Glomerular visceral epithelial cell (primary cell): ENCODE results near the gene ADGRF1.
A peak's percentile ranks its signal among the peaks of the same experiment; 100 is the strongest.
"Not testable (repeated sequence)": the region's sequence is repeated elsewhere in the genome, so short reads cannot be mapped to it uniquely, and the experiment has no call there.

Experiments
- DNase-seq: peaks from one replicate; pipeline ENCODE4 v3.0.0-alpha.2; 2016; ENCODE audit errors: extremely low spot score

The ADGRF1 gene

GRCh38 chr6:47023573-47023972, 18.6 kb downstream of the ADGRF1 start:
- DNase-seq: no peak

- no peak for DNase-seq
Observed at GRCh38 chr6:47022191-47022590, 19.9 kb downstream of the ADGRF1 start.

- no peak for DNase-seq
Observed at GRCh38 chr6:47019941-47020340, 22.2 kb downstream of the ADGRF1 start.

GRCh38 chr6:47016909-47017308, 25.2 kb downstream of the ADGRF1 start:
- no peak for DNase-seq

GRCh38 chr6:47016261-47016660, 25.9 kb downstream of the ADGRF1 start:
- no peak for DNase-seq

GRCh38 chr6:47014401-47014800, 27.7 kb downstream of the ADGRF1 start:
- peak; percentile 14 for DNase-seq

- no peak for DNase-seq
Observed at GRCh38 chr6:47009583-47009982, 32.5 kb downstream of the ADGRF1 start.

- no peak for DNase-seq
Observed at GRCh38 chr6:47008397-47008763, 33.8 kb downstream of the ADGRF1 start.

GRCh38 chr6:47007657-47008396, 34.3 kb downstream of the ADGRF1 start:
- DNase-seq: no peak

- no peak for DNase-seq
Observed at GRCh38 chr6:47005486-47005885, 36.6 kb downstream of the ADGRF1 start.

- no peak for DNase-seq
Observed at GRCh38 chr6:47004463-47004862, 37.7 kb downstream of the ADGRF1 start.

- DNase-seq: no peak
Observed at GRCh38 chr6:47000842-47001241, 41.3 kb downstream of the ADGRF1 start.

GRCh38 chr6:46998436-46999017, 43.6 kb downstream of the ADGRF1 start:
- DNase-seq: peak; percentile 51

GRCh38 chr6:46997646-46998045, 44.5 kb downstream of the ADGRF1 start:
- DNase-seq: no peak

GRCh38 chr6:46996860-46997641, 45.1 kb downstream of the ADGRF1 start:
- peak; percentile 31 for DNase-seq

GRCh38 chr6:46994933-46995332, 47.2 kb downstream of the ADGRF1 start:
- DNase-seq: no peak

- peak; percentile 82 for DNase-seq
Observed at GRCh38 chr6:46993846-46994245, 48.3 kb downstream of the ADGRF1 start.

- not testable (repeated sequence) for DNase-seq
Observed at GRCh38 chr6:46992391-46992790, 49.7 kb downstream of the ADGRF1 start.

- DNase-seq: peak; percentile 69
Observed at GRCh38 chr6:46990818-46991510, 51.2 kb downstream of the ADGRF1 start.

- DNase-seq: no peak
Observed at GRCh38 chr6:46990031-46990644, 52.0 kb downstream of the ADGRF1 start.

- DNase-seq: no peak
Observed at GRCh38 chr6:46989398-46989797, 52.7 kb downstream of the ADGRF1 start.

GRCh38 chr6:46985943-46986342, 56.2 kb downstream of the ADGRF1 start:
- DNase-seq: peak; percentile 35
